Spleen (tissue), 7 donors: ENCODE data around the gene FIBCD1.

Experiments
- CTCF ChIP-seq, 11 experiments: fragments of 200-600 bp in 7 of 11; fragments of 450-650 bp in 4 of 11; sonication (generic) in 4 of 11; IDR thresholded peaks in 8 of 11; conservative IDR thresholded peaks in 3 of 11; 1 replicate in 7 of 11; 2 replicates in 4 of 11; pipeline versions ENCODE4 v1.4.0 to v1.8.0; 2016 to 2021; ENCODE audit warnings: antibody characterized with exemption in 11 of 11, inconsistent platforms in 4 of 11, mild to moderate bottlenecking in 1 of 11
- POLR2A ChIP-seq, 3 donors: fragments of 450-650 bp; IDR thresholded peaks; one replicate each; pipeline ENCODE4 v1.5.1; 2017; ENCODE audit warnings: antibody characterized with exemption in 3 of 3, mild to moderate bottlenecking in 1 of 3
- POLR2AphosphoS5 ChIP-seq, 3 donors: sonication (generic); formaldehyde crosslinking; IDR thresholded peaks; one replicate each; pipeline ENCODE4 v1.5.1; 2017; ENCODE audit warnings: antibody characterized with exemption in 3 of 3
- donor health status: DM: no; HTN: no; CAD: no; lungs with moderate emphysema.
- donor health status: DM: no; HTN: no; CAD: no.
- donor health status: DM: no; HTN: no; CAD: no.

DNA sequence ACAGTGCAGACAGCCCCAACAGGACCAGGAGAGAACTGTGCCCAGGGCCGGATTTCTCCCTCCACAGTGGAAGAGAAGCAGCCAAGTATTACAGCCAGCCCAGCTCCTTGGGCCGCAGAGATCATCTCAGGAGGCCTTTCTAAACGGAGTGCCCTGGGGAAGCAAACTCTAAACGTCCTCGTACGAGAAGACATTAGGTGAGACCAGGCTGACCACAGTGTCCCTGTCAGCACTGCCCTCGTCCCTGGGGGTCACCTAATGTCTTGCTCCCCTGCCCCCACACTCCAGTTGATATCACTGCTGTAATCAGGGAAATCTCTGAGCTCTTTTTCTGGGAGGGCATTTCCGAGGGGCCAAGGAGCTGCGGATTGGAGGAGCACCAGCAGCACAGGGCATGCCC lies 48.9 kb downstream of the FIBCD1 start:
- TF ChIP-seq POLR2A (IDR thresholded peaks at IDR 0.05) (no peak), CTCF (IDR thresholded peaks at IDR 0.05 in 8 of 11, conservative IDR thresholded peaks at IDR 0.05 in 3 of 11) (no peak), POLR2AphosphoS5 (IDR thresholded peaks at IDR 0.05) (peak in 1 of 3 donors; percentile 3)
